GM18517 (cell line): ENCODE measurements around the gene DEFB124.
"Not testable (repeated sequence)": the region's sequence is repeated elsewhere in the genome, so short reads cannot be mapped to it uniquely, and the experiment has no call there.

Source experiments
- ATAC-seq: cut with Tn5 transposase; IDR thresholded peaks from one replicate; pipeline ENCODE4 v1.9.1; 2021; ENCODE audit warnings: mild to moderate bottlenecking, moderate library complexity; ENCODE audit not compliant: unreplicated experiment

DEFB124 gene

GRCh38 chr20:31427576-31427975 is 47.4 kb downstream of the DEFB124 start:
- ATAC-seq, result not testable (repeated sequence)

GRCh38 chr20:31426891-31427551 is 47.9 kb downstream of the DEFB124 start:
- not testable (repeated sequence) for ATAC-seq

- ATAC-seq, result no peak
Observed at GRCh38 chr20:31425797-31426196, 49.1 kb downstream of the DEFB124 start.

- no peak for ATAC-seq
Observed at GRCh38 chr20:31418307-31418706, 56.6 kb downstream of the DEFB124 start.

GRCh38 chr20:31415653-31416052 is 59.3 kb downstream of the DEFB124 start:
- ATAC-seq, result no peak
